Fibroblast of lung (primary cell): ENCODE data around the gene RIOK1. TPM values are rescaled to one million over a fixed set of nuclear protein-coding genes. Genes with fewer than 3 reads are reported as not detected.

Source experiments
- DNase-seq, 2 donors: peaks; one replicate each; pipeline versions ENCODE4 v3.0.0 to v3.0.0-alpha.2; 2010; ENCODE audit warnings: low read depth in 2 of 2
- H2AFZ ChIP-seq: 2 replicates; pipeline ENCODE4 v1.5.1; 2012; ENCODE audit warnings: low read length, control low read depth, inconsistent platforms
- H3K27ac ChIP-seq: 2 replicates; pipeline ENCODE4 v1.5.1; 2011; ENCODE audit warnings: low read length, control low read depth; ENCODE audit not compliant: insufficient read depth
- H3K27me3 ChIP-seq: 2 replicates; pipeline ENCODE4 v1.5.1; 2011; ENCODE audit warnings: mild to moderate bottlenecking, low read length; ENCODE audit not compliant: control insufficient read depth, insufficient read depth
- H3K36me3 ChIP-seq: 2 replicates; pipeline ENCODE4 v1.5.1; 2011; ENCODE audit warnings: low read length; ENCODE audit not compliant: control insufficient read depth, insufficient read depth
- H3K4me1 ChIP-seq: 2 replicates; pipeline ENCODE4 v1.5.1; 2011; ENCODE audit warnings: low read length; ENCODE audit not compliant: control insufficient read depth, insufficient read depth; ENCODE audit errors: extremely low read depth
- H3K4me2 ChIP-seq: 2 replicates; pipeline ENCODE4 v1.5.1; 2011; ENCODE audit warnings: low read length, control low read depth; ENCODE audit not compliant: insufficient read depth; ENCODE audit errors: extremely low read depth
- H3K4me3 ChIP-seq, 4 experiments: fragments of 200-600 bp in 1 of 4; sonication (generic) in 1 of 4; replicated peaks in 1 of 4; 2 replicates each; pipeline ENCODE4 v1.5.1; 2011 to 2016; ENCODE audit warnings: low read length in 4 of 4, low read depth in 3 of 4, mild to moderate bottlenecking in 3 of 4, control low read depth in 2 of 4, inconsistent platforms in 1 of 4, mixed read lengths in 1 of 4; ENCODE audit not compliant: insufficient read depth in 1 of 4; ENCODE audit errors: control extremely low read depth in 1 of 4
- H3K79me2 ChIP-seq: 2 replicates; pipeline ENCODE4 v1.5.1; 2012; ENCODE audit warnings: mild to moderate bottlenecking, low read length, inconsistent platforms; ENCODE audit not compliant: control insufficient read depth, insufficient read depth
- H3K9ac ChIP-seq: 2 replicates; pipeline ENCODE4 v1.5.1; 2011; ENCODE audit warnings: mild to moderate bottlenecking, low read length, control low read depth; ENCODE audit not compliant: insufficient read depth
- H3K9me3 ChIP-seq: 2 replicates; pipeline ENCODE4 v1.5.1; 2012; ENCODE audit warnings: low read depth, low read length; ENCODE audit not compliant: control insufficient read depth, insufficient read depth
- H4K20me1 ChIP-seq: 2 replicates; pipeline ENCODE4 v1.5.1; 2011; ENCODE audit warnings: low read length; ENCODE audit not compliant: control insufficient read depth, insufficient read depth; ENCODE audit errors: extremely low read depth
- CTCF ChIP-seq, 2 donors: IDR thresholded peaks in 1 of 2; conservative IDR thresholded peaks in 1 of 2; 1 replicate in 1 of 2; 2 replicates in 1 of 2; pipeline ENCODE4 v1.5.1; 2011 to 2012; ENCODE audit warnings: low read length in 2 of 2, control low read depth in 1 of 2, inconsistent platforms in 1 of 2, low read depth in 1 of 2, mild to moderate bottlenecking in 1 of 2
- EZH2 ChIP-seq: IDR thresholded peaks from 2 replicates; pipeline ENCODE4 v1.5.1; 2012; ENCODE audit warnings: low read length, control low read depth, mild to moderate bottlenecking; ENCODE audit errors: missing control alignments
- polyA minus RNA-seq: library from RNA; depleted of rRNA, polyadenylated mRNA; stranded (reverse); fragments of >200 nt; gene quantifications from 2 replicates; pipeline ENCODE4 v1.2.3, GENCODE V29; 2011; ENCODE audit warnings: low replicate concordance
- polyA plus RNA-seq, 2 donors: library from polyadenylated mRNA; depleted of rRNA in 1 of 2; stranded (reverse) in 1 of 2; unstranded in 1 of 2; fragments of >200 nt; gene quantifications; 2 replicates each; pipeline ENCODE4 v1.2.1, GENCODE V29; 2011 to 2012; ENCODE audit warnings: missing spikeins in 1 of 2
- total RNA-seq: library from RNA; depleted of rRNA; stranded (reverse); fragments of >200 nt; gene quantifications from 2 replicates; pipeline ENCODE4 v1.2.1, GENCODE V29; 2014

The RIOK1 gene
- total RNA-seq = 23.9 and 28.7 TPM in 2 replicates
- 11.9 and 13.6 TPM in 2 replicates for polyA plus RNA-seq
- polyA plus RNA-seq (2012) = 13.5 and 15.7 TPM in 2 replicates
- polyA minus RNA-seq = 11.1 and 18.9 TPM in 2 replicates

GRCh38 chr6:7389451-7390225, at the start of gene RIOK1, which contains the start of gene CAGE1:
TSS of gene RIOK1 (plus strand) at chr6:7389808. CDS start at chr6:7390003, 195 bp downstream.
TSS of gene CAGE1 (minus strand) at chr6:7389742. CDS start at chr6:7387173, 2,569 bp downstream.
- no peaks in the 10 kb centered on the region for H3K9me3 ChIP-seq
- H4K20me1 ChIP-seq = no peaks in the 10 kb centered on the region
- H3K4me1 ChIP-seq = peaks cover 4% of the 10 kb centered on the region
- H3K36me3 ChIP-seq = no peaks in the 10 kb centered on the region
- H3K9ac ChIP-seq = peak within 1 kb of the TSS; percentile 82
- peak within 1 kb of the TSS; percentile 89 for H3K27ac ChIP-seq
- TF ChIP-seq CTCF (conservative IDR thresholded peaks at IDR 0.05 in 1 of 2, IDR thresholded peaks at IDR 0.05 in 1 of 2; ENCODE audit: low read depth in 1 of 2, low read length in 2 of 2) (peak; percentile 1 to 13), EZH2 (no peak)
- peak within 1 kb of the TSS; percentile 98 for H3K4me2 ChIP-seq
- peak within 1 kb of the TSS; percentile 91 to 97 (median 93) for H3K4me3 ChIP-seq
- H3K79me2 ChIP-seq = peaks cover 25% of the 10 kb centered on the region
- no peaks in the 10 kb centered on the region for H3K27me3 ChIP-seq
- DNase-seq = peak; percentile 93 to 95
- H2AFZ ChIP-seq = peak within 1 kb of the TSS; percentile 99

GRCh38 chr6:7341271-7341670, 48.3 kb upstream of the RIOK1 start:
- H3K9ac ChIP-seq = no peak overlapping the region
- H3K27me3 ChIP-seq = no peaks in the 10 kb centered on the region
- H3K36me3 ChIP-seq = no peaks in the 10 kb centered on the region
- no peak for TF ChIP-seq CTCF (conservative IDR thresholded peaks at IDR 0.05 in 1 of 2, IDR thresholded peaks at IDR 0.05 in 1 of 2; ENCODE audit: low read depth in 1 of 2, low read length in 2 of 2)
- no peak overlapping the region for H3K4me3 ChIP-seq
- DNase-seq = no peak
- no peaks in the 10 kb centered on the region for H3K4me1 ChIP-seq
- H3K9me3 ChIP-seq = no peaks in the 10 kb centered on the region
- H4K20me1 ChIP-seq = no peaks in the 10 kb centered on the region
- H3K4me2 ChIP-seq = no peak overlapping the region
- H3K27ac ChIP-seq = no peak overlapping the region
- H3K79me2 ChIP-seq = no peaks in the 10 kb centered on the region
- no peak overlapping the region for H2AFZ ChIP-seq

- Histone ChIP-seq H3K4me1 (no peaks in the 10 kb centered on the region), H3K27me3 (no peaks in the 10 kb centered on the region), H3K79me2 (no peaks in the 10 kb centered on the region), H3K4me2 (no peak overlapping the region), H3K27ac (no peak overlapping the region), H3K9me3 (no peaks in the 10 kb centered on the region), H4K20me1 (no peaks in the 10 kb centered on the region), H3K9ac (no peak overlapping the region), H3K4me3 (no peak overlapping the region), H3K36me3 (no peaks in the 10 kb centered on the region), H2AFZ (no peak overlapping the region)
- DNase-seq = no peak
- TF ChIP-seq CTCF (conservative IDR thresholded peaks at IDR 0.05 in 1 of 2, IDR thresholded peaks at IDR 0.05 in 1 of 2; ENCODE audit: low read depth in 1 of 2, low read length in 2 of 2) (no peak), EZH2 (no peak)
Observed at GRCh38 chr6:7341989-7342742, 47.4 kb upstream of the RIOK1 start.
